Pancreas (tissue), 10 donors: ENCODE data around the gene ACOT11. TPM values are rescaled to one million over a fixed set of nuclear protein-coding genes. Genes with fewer than 3 reads are reported as not detected.
"Not testable (repeated sequence)": the region's sequence is repeated elsewhere in the genome, so short reads cannot be mapped to it uniquely, and the experiment has no call there.

Source experiments
- ATAC-seq, 4 donors: fragments of 200-7000 bp; cut with Tn5 transposase; one replicate each; pipeline versions ENCODE4 v1.8.0 to v1.9.1; 2020; ENCODE audit warnings: mild to moderate bottlenecking in 4 of 4, moderate library complexity in 4 of 4
- DNase-seq, 6 donors: peaks; one replicate each; pipeline ENCODE4 v3.0.0-alpha.2; 2020
- FAIRE-seq: peaks from 2 replicates; lab custom pipeline; 2012; peaks lifted over from hg19 to GRCh38; lab: Jason Lieb, UNC
- H3K27ac ChIP-seq, 4 donors: fragments of 200-600 bp; sonication (generic); 1 replicate in 3 of 4; 2 replicates in 1 of 4; pipeline versions ENCODE4 v1.5.0 to v1.8.0; 2020
- H3K27me3 ChIP-seq, 4 donors: fragments of 200-600 bp; one replicate each; pipeline ENCODE4 v1.8.0; 2021
- H3K36me3 ChIP-seq, 3 donors: fragments of 200-600 bp; sonication (generic) in 1 of 3; one replicate each; pipeline versions ENCODE4 v1.5.0 to v1.8.0; 2020 to 2021
- H3K4me1 ChIP-seq, 3 donors: fragments of 200-600 bp; one replicate each; pipeline ENCODE4 v1.8.0; 2021
- H3K4me3 ChIP-seq, 4 donors: fragments of 200-600 bp; sonication (generic) in 2 of 4; one replicate each; pipeline versions ENCODE4 v1.5.0 to v1.8.0; 2020 to 2021
- H3K9me3 ChIP-seq, 4 donors: fragments of 200-600 bp; one replicate each; pipeline ENCODE4 v1.8.0; 2021
- CTCF ChIP-seq, 4 donors: fragments of 200-600 bp; sonication (generic) in 3 of 4; IDR thresholded peaks; one replicate each; pipeline versions ENCODE4 v1.5.0 to v1.8.0; 2021; ENCODE audit warnings: antibody characterized with exemption in 4 of 4
- WGBS, 2 donors: extraction: QIAGEN DNeasy Blood & Tissue Kit; methylation state at CpG; one replicate each; pipeline ENCODE4 v1.1.7; 2013; 5-methylcytosine and 5-hydroxymethylcytosine counted together
- intact Hi-C, 3 donors: fragments of 100-400 bp; cut with DNase I; formaldehyde crosslinking; loops; one replicate each; pipeline versions ENCODE4 v1.11.1 to v1.14.2; 2022
- polyA plus RNA-seq, 2 donors: library from polyadenylated mRNA; stranded (reverse); fragments of 200-250 nt; gene quantifications; one replicate each; pipeline ENCODE4 v1.2.3, GENCODE V29; 2013
- total RNA-seq, 6 donors: library from RNA; stranded (reverse); fragmentation: NEBNext Ultra II Directional in 4 of 6; extraction: Animal tissue kit (Norgen Biotek cat#: 25700) in 4 of 6; gene quantifications; one replicate each; pipeline versions ENCODE4 v1.2.1 to v1.2.4, GENCODE V29; 2021 to 2023
- donor health status: healthy with polysubstance abuse.
- donor health status: DM: no; HTN: no; CAD: no; lungs with moderate emphysema.
- donor health status: DM: no; HTN: no; CAD: no.
- donor health status: control.
- donor health status: control.
- donor health status: Bipolar disorder and iron deficiency.
- donor health status: DM: yes; HTN: yes; CAD: no.
- donor health status: DM: no; HTN: no; CAD: no.
- donor health status: DM: no; HTN: no; CAD: no.
- donor health status: DM: yes; HTN: yes; CAD: no.

ACOT11 gene
- total and polyA plus RNA-seq, 8 donors = 2.6 to 6.7 (median 3.1) TPM

- ATAC-seq = no peak
- no peak for FAIRE-seq
- no peaks in the 10 kb centered on the region for H3K9me3 ChIP-seq
- WGBS, 2 donors = 55 to 67% methylated on average over 3 of the region's 3 CpGs
- H3K4me1 ChIP-seq = no peaks in the 10 kb centered on the region
- TF ChIP-seq CTCF (IDR thresholded peaks at IDR 0.05) = no peak
- intact Hi-C loops = no loop called here
- no peak overlapping the region for H3K27ac ChIP-seq
- no peaks in the 10 kb centered on the region for H3K36me3 ChIP-seq
- no peaks in the 10 kb centered on the region for H3K27me3 ChIP-seq
- H3K4me3 ChIP-seq = no peak overlapping the region
- no peak for DNase-seq
Observed at GRCh38 chr1:54510715-54511270, 37.2 kb upstream of the ACOT11 start.

GRCh38 chr1:54513921-54514580 lies 34.0 kb upstream of the ACOT11 start:
- FAIRE-seq, DNase-seq, H3K27me3 ChIP-seq, H3K27ac ChIP-seq, intact Hi-C loops, H3K4me1 ChIP-seq, ATAC-seq, H3K4me3 ChIP-seq, H3K36me3 ChIP-seq, H3K9me3 ChIP-seq: not testable (repeated sequence)
- WGBS, 2 donors = 78 to 84% methylated on average over 23 to 24 of the region's 24 CpGs

- WGBS, 2 donors = 50 to 72% methylated on average over 4 of the region's 4 CpGs
- FAIRE-seq (no peak), DNase-seq (no peak), ATAC-seq (no peak)
- Histone ChIP-seq H3K4me1 (no peaks in the 10 kb centered on the region), H3K27ac (no peak overlapping the region), H3K4me3 (no peak overlapping the region), H3K9me3 (no peaks in the 10 kb centered on the region), H3K27me3 (no peaks in the 10 kb centered on the region), H3K36me3 (no peaks in the 10 kb centered on the region)
- no peak for TF ChIP-seq CTCF (IDR thresholded peaks at IDR 0.05)
- intact Hi-C loops = no loop called here
Observed at GRCh38 chr1:54516249-54516920, 31.6 kb upstream of the ACOT11 start.

- 67 to 81% methylated on average over 9 of the region's 9 CpGs for WGBS, 2 donors
- H3K9me3 ChIP-seq = no peaks in the 10 kb centered on the region
- no peaks in the 10 kb centered on the region for H3K27me3 ChIP-seq
- ATAC-seq = no peak
- intact Hi-C loops = no loop called here
- DNase-seq = no peak
- TF ChIP-seq CTCF (IDR thresholded peaks at IDR 0.05) = no peak
- H3K36me3 ChIP-seq = no peaks in the 10 kb centered on the region
- no peak for FAIRE-seq
- no peak overlapping the region for H3K4me3 ChIP-seq
- no peak overlapping the region for H3K27ac ChIP-seq
- H3K4me1 ChIP-seq = no peaks in the 10 kb centered on the region
Observed at GRCh38 chr1:54517496-54517895, 30.5 kb upstream of the ACOT11 start.

- H3K4me1 ChIP-seq = no peaks in the 10 kb centered on the region
- 73 to 86% methylated on average over 2 of the region's 2 CpGs for WGBS, 2 donors
- TF ChIP-seq CTCF (IDR thresholded peaks at IDR 0.05) = no peak
- no peaks in the 10 kb centered on the region for H3K36me3 ChIP-seq
- H3K9me3 ChIP-seq = no peaks in the 10 kb centered on the region
- no peaks in the 10 kb centered on the region for H3K27me3 ChIP-seq
- H3K4me3 ChIP-seq = no peak overlapping the region
- ATAC-seq (no peak), FAIRE-seq (no peak), DNase-seq (no peak)
- intact Hi-C loops = no loop called here
- H3K27ac ChIP-seq = no peak overlapping the region
Observed at GRCh38 chr1:54518489-54518888, 29.5 kb upstream of the ACOT11 start.
